Activated T-helper 17 cell treated with anti-CD3 and anti-CD28 coated beads, Interleukin-2, amount 50 U/mL, for 72 hours (primary cell): ENCODE data around the gene FLNA. TPM values are rescaled to one million over a fixed set of nuclear protein-coding genes. Genes with fewer than 3 reads are reported as not detected.

ENCODE experiments used
- ATAC-seq: fragments of 150-1000 bp; cut with Tn5 transposase; replicated peaks from 2 replicates; pipeline ENCODE4 v1.10.0; 2021; ENCODE audit warnings: mild to moderate bottlenecking, moderate library complexity
- H3K27ac Mint-ChIP-seq: one replicate; pipeline ENCODE4 v1.8.0; 2022; ENCODE audit warnings: mixed read lengths
- H3K27me3 Mint-ChIP-seq: one replicate; pipeline ENCODE4 v1.8.0; 2022; ENCODE audit warnings: mixed read lengths
- H3K36me3 Mint-ChIP-seq: one replicate; pipeline ENCODE4 v1.8.0; 2022; ENCODE audit warnings: low read depth, mild to moderate bottlenecking, mixed read lengths
- H3K4me1 Mint-ChIP-seq: one replicate; pipeline ENCODE4 v1.8.0; 2022; ENCODE audit warnings: mixed read lengths
- H3K4me3 Mint-ChIP-seq: one replicate; pipeline ENCODE4 v1.8.0; 2022; ENCODE audit warnings: mild to moderate bottlenecking, mixed read lengths
- H3K9me3 Mint-ChIP-seq: one replicate; pipeline ENCODE4 v1.8.0; 2022; ENCODE audit warnings: mixed read lengths
- total RNA-seq, 2 donors: library from RNA; stranded (reverse); gene quantifications; one replicate each; pipeline ENCODE4 v1.2.3, GENCODE V29; 2022

FLNA gene
- total RNA-seq, 2 donors from 2014 or later = 1,274 to 1,383 TPM

DNA sequence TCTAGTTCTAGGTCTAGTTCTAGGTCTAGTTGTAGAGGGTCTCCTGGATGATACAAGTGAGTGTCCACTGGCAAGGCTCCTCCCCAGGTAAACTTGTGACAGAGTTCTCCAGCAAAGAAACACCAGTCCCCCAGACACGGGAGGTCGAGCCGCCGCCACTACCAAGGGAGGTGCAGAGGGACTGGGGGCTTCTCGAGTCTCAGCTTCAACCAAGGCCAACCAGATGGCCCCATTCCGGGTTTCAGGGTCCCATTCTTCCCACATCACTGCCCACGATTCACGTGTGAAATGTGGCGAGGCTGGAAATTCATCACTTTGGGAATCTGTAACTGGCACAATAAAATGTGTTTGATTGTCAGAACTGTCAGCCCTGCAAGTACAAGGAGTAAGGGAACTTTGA is 41.3 kb downstream of the FLNA start:
- Mint-ChIP-seq H3K27ac (no peak overlapping the region), H3K9me3 (no peaks in the 10 kb centered on the region), H3K36me3 (no peaks in the 10 kb centered on the region)

DNA sequence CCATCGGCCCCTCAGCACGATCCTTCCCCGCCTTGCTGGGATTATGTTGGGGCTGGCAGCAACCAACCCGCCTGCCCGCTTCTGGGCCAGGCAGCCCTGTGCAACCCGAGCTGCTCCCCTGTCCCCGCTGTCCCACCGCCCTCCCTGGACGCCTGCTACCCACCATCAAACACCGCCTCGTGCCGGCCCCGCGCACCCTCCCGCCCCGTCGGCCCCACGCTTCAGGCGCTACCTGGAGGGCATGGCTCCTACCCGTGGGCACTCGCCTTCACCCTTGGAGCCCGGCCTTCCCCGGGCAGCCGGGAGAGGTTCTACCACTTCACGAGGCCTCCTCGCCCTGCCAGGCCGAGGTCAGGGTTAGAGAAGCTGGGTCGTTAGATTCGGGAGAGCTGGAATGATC is 41.9 kb downstream of the FLNA start:
- Mint-ChIP-seq H3K9me3 (no peaks in the 10 kb centered on the region), H3K27me3 (no peaks in the 10 kb centered on the region), H3K4me1 (peaks cover 18% of the 10 kb centered on the region), H3K27ac (no peak overlapping the region), H3K4me3 (no peak overlapping the region), H3K36me3 (no peaks in the 10 kb centered on the region)
- ATAC-seq = no peak

More for the DNA sequence above, 41.3 kb downstream of the FLNA start:
- ATAC-seq = no peak
- peaks cover 14% of the 10 kb centered on the region for H3K4me1 Mint-ChIP-seq
- H3K27me3 Mint-ChIP-seq = no peaks in the 10 kb centered on the region
- H3K4me3 Mint-ChIP-seq = no peak overlapping the region

DNA sequence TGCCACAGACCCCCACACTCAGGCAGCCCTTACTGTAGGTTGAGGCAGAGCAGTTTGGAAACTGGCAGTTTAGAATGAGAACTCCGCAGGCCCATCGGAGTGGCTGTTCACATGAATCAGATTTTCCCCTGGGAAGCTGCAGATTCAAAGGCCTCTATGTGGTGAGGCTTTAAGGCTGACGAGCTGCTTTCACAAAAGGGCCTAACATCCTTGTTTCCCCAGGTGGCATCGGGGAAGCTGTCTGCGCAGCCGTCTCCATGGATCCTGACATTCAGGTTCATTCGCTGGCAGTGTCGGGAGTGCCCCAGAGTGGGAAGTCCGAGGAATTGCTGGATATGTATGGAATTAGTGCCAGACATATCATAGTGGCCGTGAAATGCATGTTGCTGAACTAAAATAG is 45.1 kb downstream of the FLNA start:
- ATAC-seq = no peak
- H3K27ac Mint-ChIP-seq = no peak overlapping the region

DNA sequence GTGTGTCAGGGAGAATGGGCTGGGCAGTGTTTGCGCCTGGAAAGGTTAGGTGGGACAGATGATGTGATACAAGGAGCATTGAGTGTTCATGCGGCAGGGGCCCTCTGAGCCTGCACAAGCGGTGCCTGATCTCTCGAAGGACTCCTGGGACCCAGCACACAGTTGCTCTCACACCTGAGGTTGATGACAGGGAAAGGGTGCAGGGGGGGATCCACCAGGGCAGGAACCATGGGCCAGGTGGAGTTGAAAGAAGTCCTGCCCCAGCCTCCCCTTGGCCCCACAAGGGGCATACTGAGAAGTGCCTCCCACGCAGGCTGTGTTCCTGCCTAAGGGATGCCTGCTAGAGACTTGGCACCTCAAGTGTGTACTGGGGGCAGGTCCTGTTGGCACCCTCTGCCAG is 45.8 kb downstream of the FLNA start:
- no peaks in the 10 kb centered on the region for H3K27me3 Mint-ChIP-seq
- no peaks in the 10 kb centered on the region for H3K9me3 Mint-ChIP-seq
- H3K36me3 Mint-ChIP-seq = no peaks in the 10 kb centered on the region
- peaks cover 18% of the 10 kb centered on the region for H3K4me1 Mint-ChIP-seq
- no peak overlapping the region for H3K27ac Mint-ChIP-seq
- no peak for ATAC-seq
- no peak overlapping the region for H3K4me3 Mint-ChIP-seq

More for the DNA sequence above, 45.1 kb downstream of the FLNA start:
- Mint-ChIP-seq H3K27me3 (no peaks in the 10 kb centered on the region), H3K9me3 (no peaks in the 10 kb centered on the region), H3K36me3 (no peaks in the 10 kb centered on the region), H3K4me1 (peaks cover 24% of the 10 kb centered on the region), H3K4me3 (no peak overlapping the region)

- Mint-ChIP-seq H3K4me1 (peaks cover 16% of the 10 kb centered on the region), H3K36me3 (no peaks in the 10 kb centered on the region), H3K27me3 (no peaks in the 10 kb centered on the region), H3K27ac (peak overlapping the region; percentile 78), H3K4me3 (peak overlapping the region; percentile 77), H3K9me3 (no peaks in the 10 kb centered on the region)
- ATAC-seq = peak; percentile 71
These were observed 47.2 kb downstream of the FLNA start for GRCh38 chrX:154327038-154327820.

DNA sequence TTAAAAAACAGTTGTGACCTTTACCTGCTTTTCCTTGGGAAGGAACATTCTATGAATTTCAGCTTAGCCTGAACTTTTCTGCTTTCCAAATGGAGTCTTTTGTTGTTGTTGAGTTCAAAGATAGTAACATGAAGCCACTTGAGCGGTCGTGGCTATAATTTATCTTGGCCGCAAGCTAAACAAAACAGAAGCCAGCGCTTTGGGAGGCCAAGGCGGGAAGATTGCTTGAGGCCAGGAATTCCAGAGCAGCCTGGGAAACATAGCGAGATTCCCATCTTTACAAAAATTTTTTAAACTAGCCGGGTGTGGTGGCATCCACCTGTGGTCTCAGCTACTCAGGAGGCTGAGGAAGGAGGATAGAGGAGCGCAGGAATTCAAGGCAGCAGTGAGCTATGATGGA is 48.9 kb downstream of the FLNA start:
- Mint-ChIP-seq H3K27me3 (no peaks in the 10 kb centered on the region), H3K27ac (no peak overlapping the region)

GRCh38 chrX:154323537-154323936 is 50.9 kb downstream of the FLNA start:
- Mint-ChIP-seq H3K4me3 (no peak overlapping the region), H3K27me3 (no peaks in the 10 kb centered on the region), H3K36me3 (no peaks in the 10 kb centered on the region), H3K9me3 (no peaks in the 10 kb centered on the region), H3K4me1 (peaks cover 23% of the 10 kb centered on the region), H3K27ac (no peak overlapping the region)
- no peak for ATAC-seq

More for the DNA sequence above, 48.9 kb downstream of the FLNA start:
- Mint-ChIP-seq H3K4me3 (no peak overlapping the region), H3K9me3 (no peaks in the 10 kb centered on the region), H3K4me1 (peaks cover 16% of the 10 kb centered on the region), H3K36me3 (no peaks in the 10 kb centered on the region)
- ATAC-seq = no peak

DNA sequence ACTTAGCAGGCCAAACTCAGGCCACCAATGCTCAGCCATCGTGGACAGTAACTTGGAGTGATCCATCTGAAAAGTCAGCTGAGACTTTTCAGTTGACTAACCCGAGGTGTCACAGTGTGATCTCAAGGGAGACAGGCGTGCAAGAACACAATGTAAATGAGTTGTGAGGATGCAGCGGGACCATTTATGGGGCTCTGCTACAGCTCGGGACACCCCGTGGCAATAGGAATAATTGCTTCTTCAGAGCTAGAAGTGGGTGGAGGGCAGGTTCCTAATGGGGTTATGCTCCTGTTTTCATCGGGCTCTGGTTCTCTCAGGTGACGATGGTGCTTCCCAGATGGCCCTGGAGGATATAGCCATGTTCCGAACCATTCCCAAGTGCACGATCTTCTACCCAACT is 51.5 kb downstream of the FLNA start:
- no peaks in the 10 kb centered on the region for H3K9me3 Mint-ChIP-seq
- no peaks in the 10 kb centered on the region for H3K36me3 Mint-ChIP-seq
- no peak overlapping the region for H3K4me3 Mint-ChIP-seq
- no peak overlapping the region for H3K27ac Mint-ChIP-seq
- H3K27me3 Mint-ChIP-seq = no peaks in the 10 kb centered on the region
- peaks cover 22% of the 10 kb centered on the region for H3K4me1 Mint-ChIP-seq
- no peak for ATAC-seq

GRCh38 chrX:154321594-154321993 is 52.8 kb downstream of the FLNA start:
- peaks cover 10% of the 10 kb centered on the region for H3K4me1 Mint-ChIP-seq
- H3K27me3 Mint-ChIP-seq = no peaks in the 10 kb centered on the region
- no peak overlapping the region for H3K27ac Mint-ChIP-seq
- peak; percentile 55 for ATAC-seq
- no peaks in the 10 kb centered on the region for H3K9me3 Mint-ChIP-seq
- H3K36me3 Mint-ChIP-seq = no peaks in the 10 kb centered on the region
- peak overlapping the region; percentile 37 for H3K4me3 Mint-ChIP-seq

DNA sequence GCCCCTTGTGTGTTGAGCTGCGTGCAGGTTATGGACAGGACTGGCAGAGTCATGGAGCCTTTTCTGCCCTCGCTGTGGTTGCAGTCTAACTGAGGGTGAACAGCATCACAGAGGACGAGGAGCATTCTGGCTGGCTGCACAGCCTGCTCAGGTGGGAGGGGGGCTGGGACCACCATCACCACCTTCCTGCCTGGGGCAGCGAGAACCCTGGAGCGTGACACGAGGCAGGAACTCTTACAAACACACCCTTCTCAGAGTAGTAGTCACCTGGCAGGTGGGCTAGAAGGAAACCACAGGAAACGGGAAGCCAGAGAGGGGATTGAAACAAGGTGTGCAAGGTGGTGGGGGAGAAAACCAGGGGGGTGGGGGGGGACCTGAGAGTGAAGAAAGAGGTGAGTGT is 53.3 kb downstream of the FLNA start:
- Mint-ChIP-seq H3K9me3 (no peaks in the 10 kb centered on the region), H3K36me3 (no peaks in the 10 kb centered on the region), H3K4me1 (peaks cover 7% of the 10 kb centered on the region), H3K27ac (no peak overlapping the region), H3K27me3 (no peaks in the 10 kb centered on the region), H3K4me3 (peak overlapping the region; percentile 37)
- ATAC-seq = no peak

GRCh38 chrX:154320406-154320805 is 54.0 kb downstream of the FLNA start:
- ATAC-seq = no peak
- Mint-ChIP-seq H3K9me3 (no peaks in the 10 kb centered on the region), H3K4me1 (peaks cover 7% of the 10 kb centered on the region), H3K27ac (no peak overlapping the region), H3K27me3 (no peaks in the 10 kb centered on the region), H3K4me3 (no peak overlapping the region), H3K36me3 (no peaks in the 10 kb centered on the region)

GRCh38 chrX:154317391-154317995 is 56.9 kb downstream of the FLNA start:
- no peak for ATAC-seq
- Mint-ChIP-seq H3K9me3 (no peaks in the 10 kb centered on the region), H3K27me3 (no peaks in the 10 kb centered on the region), H3K4me1 (peaks cover 16% of the 10 kb centered on the region), H3K27ac (peak overlapping the region; percentile 46), H3K36me3 (peaks cover 4% of the 10 kb centered on the region), H3K4me3 (peak overlapping the region; percentile 47)

GRCh38 chrX:154315416-154315815 is 59.0 kb downstream of the FLNA start:
- no peaks in the 10 kb centered on the region for H3K27me3 Mint-ChIP-seq
- no peaks in the 10 kb centered on the region for H3K9me3 Mint-ChIP-seq
- no peak overlapping the region for H3K4me3 Mint-ChIP-seq
- peaks cover 18% of the 10 kb centered on the region for H3K4me1 Mint-ChIP-seq
- H3K36me3 Mint-ChIP-seq = peaks cover 4% of the 10 kb centered on the region
- H3K27ac Mint-ChIP-seq = no peak overlapping the region
- ATAC-seq = no peak

- Mint-ChIP-seq H3K27ac (peak overlapping the region; percentile 98), H3K36me3 (peaks cover 4% of the 10 kb centered on the region), H3K27me3 (no peaks in the 10 kb centered on the region), H3K4me3 (peak overlapping the region; percentile 84), H3K9me3 (no peaks in the 10 kb centered on the region), H3K4me1 (peaks cover 18% of the 10 kb centered on the region)
- peak; percentile 79 for ATAC-seq
These were observed 61.3 kb downstream of the FLNA start for GRCh38 chrX:154313147-154313546.

DNA sequence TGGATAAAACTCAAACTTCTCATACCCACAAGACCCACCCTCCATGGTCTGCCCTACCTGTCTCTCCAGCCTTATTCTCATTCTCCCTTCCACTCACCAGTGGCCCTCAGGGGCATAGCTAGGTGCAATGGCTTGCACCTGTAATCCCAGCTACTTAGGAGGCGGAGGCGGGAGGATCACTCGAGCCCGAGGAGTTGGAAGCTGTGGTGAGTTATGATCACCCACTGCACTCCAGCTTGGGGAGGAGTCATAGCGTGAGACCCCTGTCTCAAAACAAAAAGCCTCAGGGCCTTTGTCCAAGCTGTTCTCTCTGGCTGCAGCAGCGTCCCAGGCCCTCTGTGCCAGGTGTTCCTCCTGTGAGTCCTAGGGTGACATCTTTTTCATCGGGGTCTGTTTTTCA is 62.3 kb downstream of the FLNA start:
- Mint-ChIP-seq H3K36me3 (peaks cover 4% of the 10 kb centered on the region), H3K9me3 (no peaks in the 10 kb centered on the region), H3K4me1 (peaks cover 25% of the 10 kb centered on the region), H3K27me3 (no peaks in the 10 kb centered on the region), H3K4me3 (no peak overlapping the region), H3K27ac (no peak overlapping the region)
- no peak for ATAC-seq
